T-helper 2 cell treated with Interferon-gamma antibody and Interleukin-4, amounts not matched to agents 5 μg/mL and 100 μg/mL, for 36 hours (primary cell): ENCODE results near the gene PLCL1.

ENCODE experiments used
- DNase-seq: peaks from one replicate; pipeline ENCODE4 v3.0.0; 2021; ENCODE audit warnings: low spot score
- H3K27ac Mint-ChIP-seq: one replicate; pipeline ENCODE4 v1.8.0; 2021; ENCODE audit warnings: mild to moderate bottlenecking, mixed read lengths
- H3K27me3 Mint-ChIP-seq: one replicate; pipeline ENCODE4 v1.8.0; 2021; ENCODE audit warnings: low read depth, mixed read lengths
- H3K36me3 Mint-ChIP-seq: one replicate; pipeline ENCODE4 v1.8.0; 2021; ENCODE audit warnings: low read depth, mixed read lengths
- H3K4me1 Mint-ChIP-seq: one replicate; pipeline ENCODE4 v1.8.0; 2021; ENCODE audit warnings: low read depth, mixed read lengths
- H3K4me3 Mint-ChIP-seq: one replicate; pipeline ENCODE4 v1.8.0; 2022; ENCODE audit warnings: mild to moderate bottlenecking, moderate library complexity, mixed read lengths
- H3K9me3 Mint-ChIP-seq: one replicate; pipeline ENCODE4 v1.8.0; 2021; ENCODE audit warnings: mixed read lengths

The PLCL1 gene

DNA sequence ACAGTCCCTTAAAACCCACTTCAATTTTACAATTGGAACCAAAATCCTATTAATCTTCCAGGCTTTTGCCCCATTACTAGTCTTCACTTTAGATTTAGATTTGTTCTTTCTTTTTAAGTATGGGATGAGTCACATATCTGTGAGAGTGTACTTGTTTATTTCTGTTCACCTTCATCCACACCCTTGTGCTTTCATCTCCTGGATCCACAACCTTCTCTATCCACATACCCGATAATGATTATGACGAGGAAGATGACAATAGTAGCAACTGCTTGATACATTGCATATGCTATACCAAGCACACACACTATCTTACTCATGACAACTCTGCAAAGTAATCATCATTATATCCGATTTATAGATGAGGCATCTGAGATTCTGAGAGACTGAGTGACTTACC lies 297.3 kb downstream of the PLCL1 start:
- H3K9me3 Mint-ChIP-seq: no peaks in the 10 kb centered on the region
- H3K27ac Mint-ChIP-seq: no peak overlapping the region
- no peak for DNase-seq
- H3K4me1 Mint-ChIP-seq: no peaks in the 10 kb centered on the region
- no peak overlapping the region for H3K4me3 Mint-ChIP-seq
- no peaks in the 10 kb centered on the region for H3K27me3 Mint-ChIP-seq
- H3K36me3 Mint-ChIP-seq: no peaks in the 10 kb centered on the region

DNA sequence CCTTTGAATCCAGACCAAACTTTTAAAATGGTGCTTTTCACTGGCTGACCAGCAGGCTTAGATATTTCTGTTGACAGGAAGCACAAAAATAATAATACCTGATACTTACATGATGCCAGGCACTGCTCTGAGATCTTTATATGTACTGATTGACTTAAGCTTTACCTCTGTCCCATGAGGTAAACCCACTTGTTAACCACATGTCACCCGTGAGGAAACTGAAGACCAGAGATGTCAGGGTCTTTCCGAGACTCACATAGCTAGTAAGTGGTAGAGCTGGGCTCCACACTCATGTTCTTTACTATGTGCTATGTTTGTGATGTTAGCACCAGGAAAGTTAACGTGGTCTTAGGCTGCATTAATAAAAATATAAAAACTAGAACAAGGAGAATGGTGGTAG lies 297.7 kb downstream of the PLCL1 start:
- no peak for DNase-seq
- H3K4me1 Mint-ChIP-seq: no peaks in the 10 kb centered on the region
- H3K4me3 Mint-ChIP-seq: no peak overlapping the region
- no peaks in the 10 kb centered on the region for H3K27me3 Mint-ChIP-seq
- no peak overlapping the region for H3K27ac Mint-ChIP-seq
- no peaks in the 10 kb centered on the region for H3K36me3 Mint-ChIP-seq
- no peaks in the 10 kb centered on the region for H3K9me3 Mint-ChIP-seq

GRCh38 chr2:198102856-198103255 lies 298.5 kb downstream of the PLCL1 start:
- H3K9me3 Mint-ChIP-seq: no peaks in the 10 kb centered on the region
- H3K27me3 Mint-ChIP-seq: no peaks in the 10 kb centered on the region
- no peak overlapping the region for H3K27ac Mint-ChIP-seq
- H3K36me3 Mint-ChIP-seq: no peaks in the 10 kb centered on the region
- H3K4me3 Mint-ChIP-seq: no peak overlapping the region
- DNase-seq: no peak
- no peaks in the 10 kb centered on the region for H3K4me1 Mint-ChIP-seq

GRCh38 chr2:198106621-198107385 lies 302.4 kb downstream of the PLCL1 start:
- no peaks in the 10 kb centered on the region for H3K9me3 Mint-ChIP-seq
- H3K27ac Mint-ChIP-seq: no peak overlapping the region
- H3K4me3 Mint-ChIP-seq: no peak overlapping the region
- no peaks in the 10 kb centered on the region for H3K36me3 Mint-ChIP-seq
- no peak for DNase-seq
- H3K27me3 Mint-ChIP-seq: no peaks in the 10 kb centered on the region
- no peaks in the 10 kb centered on the region for H3K4me1 Mint-ChIP-seq

DNA sequence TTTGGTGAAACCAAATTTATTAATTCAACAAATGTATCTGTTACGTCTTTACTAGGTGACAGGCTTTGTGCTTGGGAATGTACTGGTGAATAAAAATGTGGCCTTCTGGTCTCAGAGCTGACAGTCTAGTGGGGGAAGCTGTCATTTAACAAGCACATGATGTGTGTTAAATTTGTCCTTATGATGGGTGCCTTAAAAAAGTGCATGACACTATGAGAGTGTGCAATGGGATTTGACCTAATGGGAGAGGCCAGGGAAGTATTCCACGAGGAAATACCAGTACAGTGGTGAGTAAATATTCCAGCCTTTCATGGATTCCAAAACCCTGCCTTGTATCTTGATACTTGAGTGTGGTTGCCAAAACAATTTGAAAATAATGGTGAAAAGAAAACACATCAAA lies 308.9 kb downstream of the PLCL1 start:
- DNase-seq: no peak
- Mint-ChIP-seq H3K36me3 (no peaks in the 10 kb centered on the region), H3K27me3 (no peaks in the 10 kb centered on the region), H3K4me1 (peaks cover 3% of the 10 kb centered on the region), H3K9me3 (no peaks in the 10 kb centered on the region), H3K27ac (no peak overlapping the region), H3K4me3 (no peak overlapping the region)

- Mint-ChIP-seq H3K27ac (no peak overlapping the region), H3K36me3 (no peaks in the 10 kb centered on the region), H3K9me3 (no peaks in the 10 kb centered on the region), H3K27me3 (no peaks in the 10 kb centered on the region), H3K4me1 (peaks cover 3% of the 10 kb centered on the region), H3K4me3 (no peak overlapping the region)
- no peak for DNase-seq
These were observed 309.7 kb downstream of the PLCL1 start for GRCh38 chr2:198114064-198114463.

DNA sequence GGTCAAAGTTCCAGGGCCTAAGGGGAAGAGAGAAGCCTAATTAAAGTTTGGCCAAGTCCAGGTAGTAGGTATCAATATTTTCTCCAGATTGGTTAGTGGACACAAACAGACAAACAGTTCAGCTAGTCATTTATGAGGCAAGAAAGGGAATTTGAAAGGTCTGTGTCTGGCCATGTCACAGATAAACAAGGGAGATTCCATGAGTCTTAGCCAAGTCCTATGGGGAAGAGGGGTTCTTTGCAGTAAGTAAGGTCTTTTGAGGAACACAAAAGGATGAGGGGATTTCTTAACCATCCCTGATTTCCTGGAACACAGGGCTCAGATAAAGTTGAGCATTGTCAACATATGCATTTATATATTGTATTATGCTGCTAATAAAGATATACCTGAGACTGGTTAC lies 310.8 kb downstream of the PLCL1 start:
- Mint-ChIP-seq H3K36me3 (no peaks in the 10 kb centered on the region), H3K4me3 (no peak overlapping the region), H3K4me1 (peaks cover 3% of the 10 kb centered on the region), H3K27ac (no peak overlapping the region), H3K27me3 (no peaks in the 10 kb centered on the region), H3K9me3 (no peaks in the 10 kb centered on the region)
- DNase-seq: no peak

- no peak overlapping the region for H3K4me3 Mint-ChIP-seq
- no peak for DNase-seq
- H3K27me3 Mint-ChIP-seq: no peaks in the 10 kb centered on the region
- no peak overlapping the region for H3K27ac Mint-ChIP-seq
- H3K36me3 Mint-ChIP-seq: no peaks in the 10 kb centered on the region
- H3K4me1 Mint-ChIP-seq: peaks cover 3% of the 10 kb centered on the region
- no peaks in the 10 kb centered on the region for H3K9me3 Mint-ChIP-seq
These were observed 312.4 kb downstream of the PLCL1 start for GRCh38 chr2:198116756-198117155.

DNA sequence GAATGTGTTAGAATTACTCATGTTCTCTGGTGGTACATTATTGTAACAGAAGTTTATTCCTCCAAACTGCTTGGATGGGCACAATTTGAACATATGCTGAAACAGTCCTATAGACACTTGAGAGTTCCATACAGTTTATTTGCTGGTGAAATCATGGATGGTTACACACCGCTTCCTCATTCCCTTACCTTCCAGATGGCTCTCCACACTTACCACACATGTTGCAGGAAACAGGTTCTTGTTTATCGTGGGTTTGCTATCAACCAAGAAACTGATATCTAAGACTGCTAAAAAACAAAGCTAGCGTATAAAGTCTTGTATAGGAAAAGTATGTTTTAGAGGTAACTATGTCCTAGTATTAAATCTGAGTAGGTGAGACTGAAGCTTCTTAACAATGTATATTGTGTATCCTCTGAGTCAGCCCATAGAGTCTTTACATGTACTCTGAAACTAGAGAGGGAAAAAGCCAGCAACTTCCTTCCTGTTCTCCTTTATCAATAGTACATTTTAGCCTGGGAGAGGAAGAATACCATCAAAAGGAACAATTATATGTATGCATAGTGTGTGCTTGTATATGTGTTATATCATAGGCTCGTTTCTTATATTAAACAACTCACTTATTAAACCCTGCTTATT lies 313.1 kb downstream of the PLCL1 start:
- no peaks in the 10 kb centered on the region for H3K9me3 Mint-ChIP-seq

DNA sequence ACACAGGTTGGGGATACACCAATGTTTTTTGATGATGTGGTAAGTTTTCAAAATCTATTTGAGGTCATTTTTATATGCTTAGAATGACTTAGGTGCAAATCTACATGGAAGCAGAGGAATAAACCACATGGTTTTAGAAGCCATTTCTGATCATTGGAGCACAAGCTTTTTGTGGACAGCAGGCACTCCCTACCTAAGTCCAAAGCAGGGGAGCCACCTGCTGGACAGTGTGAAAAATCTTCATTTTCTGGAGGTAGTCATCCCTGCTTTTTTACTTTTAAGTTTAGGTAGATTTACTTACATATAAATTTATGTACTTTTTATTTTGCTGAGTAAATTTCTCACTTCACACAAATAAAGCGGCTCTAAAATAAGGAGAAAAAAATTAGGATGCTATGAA lies 323.2 kb downstream of the PLCL1 start:
- Mint-ChIP-seq H3K9me3 (no peaks in the 10 kb centered on the region), H3K36me3 (no peaks in the 10 kb centered on the region), H3K4me3 (no peak overlapping the region), H3K27ac (no peak overlapping the region), H3K4me1 (no peaks in the 10 kb centered on the region), H3K27me3 (no peaks in the 10 kb centered on the region)
- peak; percentile 19 for DNase-seq

More for the DNA sequence above, 313.1 kb downstream of the PLCL1 start:
- peaks cover 3% of the 10 kb centered on the region for H3K4me1 Mint-ChIP-seq
- H3K27ac Mint-ChIP-seq: no peak overlapping the region
- H3K27me3 Mint-ChIP-seq: no peaks in the 10 kb centered on the region
- no peak for DNase-seq
- H3K4me3 Mint-ChIP-seq: no peak overlapping the region
- no peaks in the 10 kb centered on the region for H3K36me3 Mint-ChIP-seq

GRCh38 chr2:198129609-198130008 lies 325.2 kb downstream of the PLCL1 start:
- Mint-ChIP-seq H3K4me1 (no peaks in the 10 kb centered on the region), H3K27me3 (no peaks in the 10 kb centered on the region), H3K27ac (no peak overlapping the region), H3K9me3 (no peaks in the 10 kb centered on the region), H3K36me3 (no peaks in the 10 kb centered on the region), H3K4me3 (no peak overlapping the region)
- DNase-seq: no peak

- H3K4me3 Mint-ChIP-seq: no peak overlapping the region
- DNase-seq: no peak
- H3K36me3 Mint-ChIP-seq: no peaks in the 10 kb centered on the region
- H3K27me3 Mint-ChIP-seq: peaks cover 3% of the 10 kb centered on the region
- no peak overlapping the region for H3K27ac Mint-ChIP-seq
- no peaks in the 10 kb centered on the region for H3K9me3 Mint-ChIP-seq
- no peaks in the 10 kb centered on the region for H3K4me1 Mint-ChIP-seq
These were observed 330.0 kb downstream of the PLCL1 start for GRCh38 chr2:198134293-198134955.

DNA sequence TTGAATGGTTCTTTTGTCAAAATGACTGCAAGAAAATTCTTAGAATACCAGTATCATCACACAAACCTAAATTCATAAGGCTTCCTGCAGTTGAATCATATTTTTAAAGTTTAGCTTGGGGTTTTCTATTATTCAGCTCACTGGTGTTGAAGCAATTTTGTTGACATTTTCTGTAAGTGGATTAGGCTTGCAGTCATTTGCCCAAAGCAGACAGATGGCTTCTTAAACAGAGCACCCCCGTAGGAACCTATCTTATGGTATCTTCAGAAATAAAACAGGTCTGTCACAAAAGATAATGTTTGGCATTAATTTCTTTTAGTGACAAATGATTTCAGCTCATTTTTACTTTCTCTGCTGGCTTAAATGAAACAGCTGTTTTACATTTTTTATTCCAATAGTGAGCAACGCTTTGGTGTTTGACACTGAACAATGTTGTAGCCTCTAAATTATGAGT lies 331.1 kb downstream of the PLCL1 start:
- no peak for DNase-seq
- Mint-ChIP-seq H3K4me1 (no peaks in the 10 kb centered on the region), H3K4me3 (no peak overlapping the region), H3K27ac (no peak overlapping the region), H3K36me3 (no peaks in the 10 kb centered on the region), H3K9me3 (no peaks in the 10 kb centered on the region), H3K27me3 (peaks cover 3% of the 10 kb centered on the region)

DNA sequence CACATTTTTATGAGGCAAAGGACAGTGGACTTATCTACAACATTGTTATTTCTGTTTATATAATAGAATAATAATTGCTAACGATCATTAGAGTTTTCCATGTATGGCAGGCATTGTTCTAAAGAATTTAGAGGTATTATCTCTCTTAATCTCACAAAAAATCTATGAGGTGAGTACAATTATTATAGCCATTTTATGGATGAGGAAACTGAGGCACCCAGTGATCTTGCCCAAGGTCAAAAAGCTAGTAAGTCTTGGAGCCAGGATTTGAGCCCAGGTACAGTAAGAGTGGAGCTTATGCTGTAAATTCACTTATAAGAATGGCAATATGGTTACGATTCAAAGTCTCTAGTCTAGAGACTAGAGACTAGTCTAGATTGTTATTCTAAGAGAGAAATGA lies 331.7 kb downstream of the PLCL1 start:
- Mint-ChIP-seq H3K4me1 (no peaks in the 10 kb centered on the region), H3K9me3 (no peaks in the 10 kb centered on the region), H3K4me3 (no peak overlapping the region), H3K27me3 (peaks cover 3% of the 10 kb centered on the region), H3K36me3 (no peaks in the 10 kb centered on the region), H3K27ac (no peak overlapping the region)
- DNase-seq: no peak
